DMS79 treated with DMSO at 0.1 percent for 48 hours (cell line): ENCODE data around the gene NECAP2.
A peak's percentile ranks its signal among the peaks of the same experiment; 100 is the strongest.

Source experiments
- DNase-seq: peaks from one replicate; lab custom pipeline; 2025; lab: John Stamatoyannopoulos, UW

The NECAP2 gene, protein sequence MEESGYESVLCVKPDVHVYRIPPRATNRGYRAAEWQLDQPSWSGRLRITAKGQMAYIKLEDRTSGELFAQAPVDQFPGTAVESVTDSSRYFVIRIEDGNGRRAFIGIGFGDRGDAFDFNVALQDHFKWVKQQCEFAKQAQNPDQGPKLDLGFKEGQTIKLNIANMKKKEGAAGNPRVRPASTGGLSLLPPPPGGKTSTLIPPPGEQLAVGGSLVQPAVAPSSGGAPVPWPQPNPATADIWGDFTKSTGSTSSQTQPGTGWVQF

GRCh38 chr1:16440470-16441281 is at the start of gene NECAP2:
Gene NECAP2, plus strand, starts transcription at chr1:16440724. Its CDS starts 38 bp downstream, at chr1:16440762.
- peak; percentile 97 for DNase-seq

DNA sequence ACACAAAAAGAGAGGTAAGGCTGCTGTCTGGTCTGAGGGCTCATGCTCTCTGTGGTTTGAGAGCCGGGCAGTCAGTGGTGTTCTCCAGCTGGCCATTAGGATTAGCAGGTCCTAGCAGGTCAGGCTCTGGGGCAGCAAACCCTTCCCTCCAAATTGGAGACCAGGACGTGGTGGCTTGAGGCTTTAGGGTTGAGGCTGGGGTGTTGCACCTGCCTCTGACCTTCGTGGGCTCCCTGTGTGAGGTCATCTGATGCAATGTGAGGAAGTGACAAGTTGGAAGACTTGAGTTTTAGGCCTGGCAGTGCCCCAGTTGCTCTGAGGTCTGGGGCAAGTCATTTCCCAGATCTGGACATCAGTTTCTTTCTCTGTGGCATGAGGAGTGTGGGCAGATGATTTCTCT is 49.1 kb upstream of the NECAP2 start:
- no peak for DNase-seq

GRCh38 chr1:16392740-16393569 is 47.6 kb upstream of the NECAP2 start:
- no peak for DNase-seq

- DNase-seq: no peak
These were observed 46.7 kb upstream of the NECAP2 start for GRCh38 chr1:16393570-16394521.

GRCh38 chr1:16394977-16395376 is 45.5 kb upstream of the NECAP2 start:
- DNase-seq: no peak

DNA sequence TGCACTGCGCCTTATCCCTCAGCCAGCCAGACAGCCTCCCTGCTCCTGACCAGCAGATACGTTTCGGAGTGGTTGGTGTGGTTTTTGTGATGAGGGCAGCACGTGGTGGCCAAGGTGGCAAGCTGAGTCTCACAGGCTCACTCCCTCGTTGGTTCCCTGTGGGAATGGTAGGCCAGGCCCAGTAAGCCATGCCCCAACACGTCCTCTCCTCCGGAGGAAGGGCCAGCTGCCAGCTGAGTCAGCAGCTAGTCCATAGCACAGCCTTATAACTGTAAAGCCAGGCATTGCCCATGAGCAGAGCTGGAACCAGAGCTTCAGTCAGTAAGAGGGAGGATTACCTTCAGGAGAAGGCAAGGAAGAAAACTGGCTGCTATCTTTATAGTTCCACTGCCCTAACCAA is 43.9 kb upstream of the NECAP2 start:
- peak; percentile 17 for DNase-seq

DNA sequence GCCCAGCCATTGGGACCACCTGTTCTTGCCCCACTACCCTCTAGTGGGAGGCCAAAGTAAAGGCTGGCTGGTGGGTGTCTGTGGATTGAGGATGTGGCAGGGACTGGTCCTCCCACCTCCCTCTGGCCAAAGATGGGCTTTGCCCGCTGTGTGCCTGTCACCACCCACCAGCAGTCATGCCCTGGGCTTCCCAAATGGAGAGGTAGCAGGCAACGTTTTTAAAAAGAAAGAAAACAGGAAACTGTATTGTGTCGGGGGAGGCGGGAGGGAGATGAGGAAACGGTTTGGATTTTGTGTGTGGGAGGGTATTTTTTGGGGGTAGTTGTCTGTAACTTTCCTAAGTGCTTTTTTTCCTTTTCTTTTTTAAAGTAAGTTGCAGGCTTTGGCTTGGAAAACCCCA is 43.4 kb upstream of the NECAP2 start:
- no peak for DNase-seq

DNA sequence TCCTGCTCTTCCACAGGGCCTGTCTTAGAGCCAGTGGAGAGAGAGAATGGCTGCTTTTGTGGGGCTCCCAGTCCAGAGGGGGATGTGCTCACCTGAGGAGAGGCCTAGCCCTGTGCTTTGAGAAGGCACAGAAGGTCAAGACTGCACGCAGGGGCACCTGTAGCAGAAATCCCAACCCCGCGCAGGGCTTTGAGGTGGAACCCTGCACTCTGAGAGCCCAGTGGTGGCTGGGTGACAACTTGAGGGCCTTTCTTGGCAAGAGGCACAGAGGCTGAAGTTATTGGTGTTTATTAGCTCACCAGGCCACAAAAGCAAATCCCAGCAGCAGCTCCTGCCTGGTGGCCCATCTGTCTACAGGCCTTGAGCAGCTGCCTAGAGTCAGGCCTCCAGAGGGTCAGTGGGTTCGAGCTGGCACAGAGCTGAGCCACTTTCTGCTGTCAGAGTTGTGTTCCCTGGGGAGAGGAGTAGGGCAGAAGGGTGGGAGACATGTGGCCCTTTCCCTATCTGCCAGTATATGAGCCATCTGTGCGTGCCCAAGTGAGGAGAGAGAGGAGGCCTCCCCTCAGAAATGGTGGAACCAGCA is 42.1 kb upstream of the NECAP2 start:
- no peak for DNase-seq

DNA sequence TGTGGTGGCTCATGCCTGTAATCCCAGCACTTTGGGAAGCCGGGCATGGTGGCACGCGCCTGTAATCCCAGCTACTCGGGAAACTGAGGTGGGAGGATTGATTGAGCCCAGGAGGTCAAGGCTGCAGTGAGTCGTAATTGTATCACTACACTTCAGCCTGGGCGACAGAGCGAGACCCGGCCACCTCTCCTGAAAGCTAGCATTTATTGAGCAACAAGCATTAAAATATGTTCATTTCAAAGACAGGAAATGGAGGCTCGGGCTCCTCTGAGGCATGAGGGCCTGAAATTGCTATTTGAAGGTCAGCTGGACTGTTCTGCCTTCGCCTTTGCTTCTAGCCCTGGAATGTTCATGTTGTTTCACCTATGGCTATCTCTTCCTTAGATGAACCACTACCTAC is 37.8 kb upstream of the NECAP2 start:
- no peak for DNase-seq

DNA sequence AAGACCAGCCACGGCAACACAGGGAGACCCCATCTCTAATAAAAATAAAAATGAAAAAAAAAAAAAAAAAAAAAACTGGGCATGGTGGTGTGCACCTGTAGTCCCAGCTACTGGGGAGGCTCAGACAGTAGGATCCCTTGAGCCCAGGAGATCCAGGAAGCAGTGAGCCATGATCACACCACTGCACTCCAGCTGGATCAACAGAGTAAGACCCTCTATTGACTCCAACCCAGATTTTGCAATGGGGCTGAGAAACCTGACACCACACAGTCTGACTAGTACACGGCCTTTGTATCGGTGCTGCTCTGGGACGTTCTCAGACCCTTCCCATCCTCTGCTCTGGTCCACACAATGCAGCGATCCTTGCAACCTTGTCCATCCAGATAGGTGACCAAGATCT is 35.1 kb upstream of the NECAP2 start:
- DNase-seq: no peak

DNA sequence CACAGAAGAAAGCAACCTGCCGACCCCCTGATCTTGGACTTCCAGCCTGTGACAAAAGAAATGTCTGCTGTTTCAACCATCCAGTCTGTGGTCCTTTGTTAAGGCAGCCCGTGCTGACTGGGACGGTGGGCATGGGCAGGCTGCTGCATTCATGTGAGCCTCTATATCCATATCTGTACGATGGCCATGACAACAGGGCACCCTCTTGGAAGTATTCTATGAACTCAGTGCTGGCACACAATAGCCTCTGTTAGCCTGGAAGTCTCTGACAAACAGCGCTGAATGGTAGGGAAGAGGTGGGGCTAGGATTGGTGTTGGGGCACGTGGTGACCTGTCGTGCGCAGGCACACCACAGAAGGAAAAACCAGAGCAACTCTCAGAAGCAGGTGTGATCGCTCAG is 33.7 kb upstream of the NECAP2 start:
- no peak for DNase-seq

GRCh38 chr1:16409536-16410152 is 30.9 kb upstream of the NECAP2 start:
- DNase-seq: no peak

GRCh38 chr1:16410803-16411202 is 29.7 kb upstream of the NECAP2 start:
- DNase-seq: no peak

DNA sequence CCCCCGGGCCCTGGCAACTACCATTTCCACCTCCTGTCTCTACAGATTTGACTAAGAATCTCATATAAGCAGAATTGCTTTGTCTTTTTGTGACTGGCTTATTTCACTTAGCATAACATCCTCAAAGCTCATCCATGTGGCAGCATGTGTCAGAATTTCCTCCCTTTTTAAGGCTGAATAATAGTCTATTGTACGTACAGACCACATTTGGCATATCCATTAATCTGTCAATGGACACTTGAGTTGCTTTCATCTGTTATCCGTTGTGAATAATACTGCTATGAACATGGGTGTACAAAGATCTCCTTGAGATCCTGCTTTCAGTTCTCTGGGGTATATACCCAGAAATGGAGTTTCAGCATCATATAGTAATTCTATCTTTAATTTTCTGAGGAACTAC is 27.3 kb upstream of the NECAP2 start:
- no peak for DNase-seq

DNA sequence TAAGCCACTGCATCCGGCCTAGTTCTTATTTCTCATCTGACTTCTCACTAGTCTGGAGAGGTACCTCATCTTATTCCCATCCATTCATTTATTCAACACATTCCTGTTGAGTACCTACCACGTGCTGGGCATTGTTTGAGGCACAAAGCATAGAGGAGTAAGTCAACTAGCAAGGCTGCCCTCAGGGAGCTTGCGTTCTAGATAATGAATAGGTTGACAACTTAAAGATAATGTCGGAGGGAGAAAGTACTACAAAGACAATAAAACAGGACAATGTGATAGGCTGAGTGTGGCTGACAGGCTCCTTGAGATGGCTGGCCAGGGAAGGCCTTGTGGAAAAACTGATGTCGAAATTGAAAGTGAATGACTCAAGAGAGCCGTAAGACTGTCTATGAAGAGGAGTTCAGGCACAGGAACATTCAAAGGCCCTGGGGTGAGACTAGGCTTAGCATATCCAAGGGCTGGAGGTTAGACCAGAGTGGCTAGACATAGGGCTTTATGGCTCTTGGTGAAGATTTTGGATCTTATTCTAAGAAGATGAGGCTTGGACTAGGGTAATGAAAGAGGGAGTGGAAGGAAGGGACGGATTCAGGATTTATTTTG is 21.6 kb upstream of the NECAP2 start:
- no peak for DNase-seq

- DNase-seq: no peak
These were observed 20.0 kb upstream of the NECAP2 start for GRCh38 chr1:16420424-16421118.

DNA sequence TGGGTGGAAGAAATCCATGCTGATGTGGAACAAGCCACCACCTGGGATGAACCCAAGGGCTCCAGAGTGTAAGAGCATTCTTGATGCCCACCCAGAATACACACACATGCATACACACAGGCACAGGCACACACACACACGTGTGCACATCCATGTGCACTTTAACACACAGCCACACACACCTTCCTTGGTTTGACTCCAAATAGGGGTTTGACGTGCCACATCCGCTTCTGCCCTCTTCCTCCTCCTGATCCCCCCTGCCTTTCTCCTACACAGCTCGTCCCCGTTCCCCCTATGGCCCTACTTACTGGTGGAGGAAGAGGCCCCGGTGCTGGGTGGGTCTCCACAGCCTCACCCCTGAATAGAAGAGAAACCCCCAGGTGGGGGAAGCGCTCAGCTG is 19.3 kb upstream of the NECAP2 start:
- no peak for DNase-seq

DNA sequence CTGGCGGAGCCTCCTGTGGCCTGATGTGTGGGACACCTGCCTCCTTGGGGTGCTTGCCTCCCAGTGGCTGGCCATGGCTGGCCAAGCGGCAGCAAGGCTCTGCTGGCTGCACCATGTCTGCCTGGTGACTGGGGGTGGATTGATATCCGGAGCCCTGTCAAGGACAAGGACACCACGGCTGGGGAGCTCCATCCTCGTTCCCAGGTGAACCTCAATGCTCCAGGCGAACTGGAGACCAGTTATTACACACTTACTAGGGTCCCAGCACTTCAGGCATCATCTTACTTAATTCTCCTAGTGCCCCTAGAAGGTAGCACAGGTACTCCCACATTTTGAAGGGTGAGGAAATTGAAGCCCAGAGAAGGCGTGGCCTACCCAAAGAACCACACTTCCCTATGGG is 18.5 kb upstream of the NECAP2 start:
- DNase-seq: no peak

GRCh38 chr1:16425125-16426025 is 15.1 kb upstream of the NECAP2 start:
- no peak for DNase-seq
